ENCODE data around the gene TNRC18.

The TNRC18 gene

GRCh38 chr7:5349437-5350173, 74.0 kb downstream of the TNRC18 start:
- TF ChIP-seq CREB1 (IDR thresholded peaks at IDR 0.05; ENCODE audit: low read depth) (no peak), EGR1 (IDR thresholded peaks at IDR 0.05) (no peak), FOXM1 (IDR thresholded peaks at IDR 0.05; ENCODE audit: borderline replicate concordance, low read depth) (no peak), ZBTB7A (IDR thresholded peaks at IDR 0.05; ENCODE audit: low read depth) (no peak), TAF1 (IDR thresholded peaks at IDR 0.05; ENCODE audit: low read depth) (no peak), TEAD4 (IDR thresholded peaks at IDR 0.05) (no peak), EP300 (IDR thresholded peaks at IDR 0.05; ENCODE audit: borderline replicate concordance) (no peak)

GRCh38 chr7:5349005-5349380, 74.6 kb downstream of the TNRC18 start:
- TF ChIP-seq EP300 (IDR thresholded peaks at IDR 0.05; ENCODE audit: borderline replicate concordance): no peak
- no peak for TF ChIP-seq USF1 (IDR thresholded peaks at IDR 0.05)
- TF ChIP-seq REST (IDR thresholded peaks at IDR 0.05; ENCODE audit: low read depth): no peak
- no peak for TF ChIP-seq TAF1 (IDR thresholded peaks at IDR 0.05; ENCODE audit: low read depth)
- no peak for TF ChIP-seq MAX (IDR thresholded peaks at IDR 0.05)
- TF ChIP-seq EGR1 (IDR thresholded peaks at IDR 0.05): no peak
- TF ChIP-seq ZBTB7A (IDR thresholded peaks at IDR 0.05; ENCODE audit: low read depth): no peak

GRCh38 chr7:5348134-5349004, 75.3 kb downstream of the TNRC18 start:
- TF ChIP-seq USF1 (IDR thresholded peaks at IDR 0.05) (peak; percentile 3; the same call in 1 of the 2 replicates), RAD21 (IDR thresholded peaks at IDR 0.05; ENCODE audit: low read depth) (no peak)

- TF ChIP-seq USF1 (IDR thresholded peaks at IDR 0.05) (no peak), FOXM1 (IDR thresholded peaks at IDR 0.05; ENCODE audit: borderline replicate concordance, low read depth) (no peak), CEBPB (IDR thresholded peaks at IDR 0.05) (no peak), RAD21 (IDR thresholded peaks at IDR 0.05; ENCODE audit: low read depth) (no peak), TEAD4 (IDR thresholded peaks at IDR 0.05) (no peak)
Measured at GRCh38 chr7:5345671-5346070, 78.0 kb downstream of the TNRC18 start.

- TF ChIP-seq YY1 (IDR thresholded peaks at IDR 0.05; ENCODE audit: low read depth) (no peak), TAF1 (IDR thresholded peaks at IDR 0.05; ENCODE audit: low read depth) (no peak), RAD21 (IDR thresholded peaks at IDR 0.05; ENCODE audit: low read depth) (no peak), EP300 (IDR thresholded peaks at IDR 0.05; ENCODE audit: borderline replicate concordance) (no peak), CEBPB (IDR thresholded peaks at IDR 0.05) (no peak), TEAD4 (IDR thresholded peaks at IDR 0.05) (no peak), REST (IDR thresholded peaks at IDR 0.05; ENCODE audit: low read depth) (no peak), MAX (IDR thresholded peaks at IDR 0.05) (no peak), CREB1 (IDR thresholded peaks at IDR 0.05; ENCODE audit: low read depth) (no peak), TCF12 (IDR thresholded peaks at IDR 0.05; ENCODE audit: low read depth) (no peak)
Measured at GRCh38 chr7:5345171-5345570, 78.5 kb downstream of the TNRC18 start.

GRCh38 chr7:5344342-5344741, 79.3 kb downstream of the TNRC18 start:
- no peak for TF ChIP-seq CREB1 (IDR thresholded peaks at IDR 0.05; ENCODE audit: low read depth)
- no peak for TF ChIP-seq CEBPB (IDR thresholded peaks at IDR 0.05)
- no peak for TF ChIP-seq FOXM1 (IDR thresholded peaks at IDR 0.05; ENCODE audit: borderline replicate concordance, low read depth)
- no peak for TF ChIP-seq EGR1 (IDR thresholded peaks at IDR 0.05)
- no peak for TF ChIP-seq ZBTB7A (IDR thresholded peaks at IDR 0.05; ENCODE audit: low read depth)
- TF ChIP-seq YY1 (IDR thresholded peaks at IDR 0.05; ENCODE audit: low read depth): no peak
- TF ChIP-seq MAX (IDR thresholded peaks at IDR 0.05): no peak
- no peak for TF ChIP-seq EP300 (IDR thresholded peaks at IDR 0.05; ENCODE audit: borderline replicate concordance)
- no peak for TF ChIP-seq TCF12 (IDR thresholded peaks at IDR 0.05; ENCODE audit: low read depth)
- TF ChIP-seq NFIC (IDR thresholded peaks at IDR 0.05): no peak
- TF ChIP-seq TEAD4 (IDR thresholded peaks at IDR 0.05): no peak
- no peak for TF ChIP-seq TAF1 (IDR thresholded peaks at IDR 0.05; ENCODE audit: low read depth)
- no peak for TF ChIP-seq REST (IDR thresholded peaks at IDR 0.05; ENCODE audit: low read depth)

Data from Ishikawa (cell line).